HG03045 (cell line): Measurements from ENCODE around the gene TTLL10.
A peak's percentile ranks its signal among the peaks of the same experiment; 100 is the strongest.

ENCODE experiments used
- ATAC-seq: cut with Tn5 transposase; IDR thresholded peaks from one replicate; pipeline ENCODE4 v1.9.1; 2021; ENCODE audit warnings: mild to moderate bottlenecking, moderate library complexity; ENCODE audit not compliant: unreplicated experiment

The TTLL10 gene

DNA sequence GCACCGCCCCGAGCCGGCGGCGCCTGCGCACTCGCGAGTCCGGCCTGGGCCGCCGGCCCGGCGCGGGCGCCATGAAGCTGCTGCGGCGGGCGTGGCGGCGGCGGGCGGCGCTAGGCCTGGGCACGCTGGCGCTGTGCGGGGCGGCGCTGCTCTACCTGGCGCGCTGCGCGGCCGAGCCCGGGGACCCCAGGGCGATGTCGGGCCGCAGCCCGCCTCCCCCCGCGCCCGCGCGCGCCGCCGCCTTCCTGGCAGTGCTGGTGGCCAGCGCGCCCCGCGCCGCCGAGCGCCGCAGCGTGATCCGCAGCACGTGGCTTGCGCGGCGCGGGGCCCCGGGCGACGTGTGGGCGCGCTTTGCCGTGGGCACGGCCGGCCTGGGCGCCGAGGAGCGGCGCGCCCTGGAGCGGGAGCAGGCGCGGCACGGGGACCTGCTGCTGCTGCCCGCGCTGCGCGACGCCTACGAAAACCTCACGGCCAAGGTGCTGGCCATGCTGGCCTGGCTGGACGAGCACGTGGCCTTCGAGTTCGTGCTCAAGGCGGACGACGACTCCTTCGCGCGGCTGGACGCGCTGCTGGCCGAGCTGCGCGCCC is 58.6 kb downstream of the TTLL10 start, which contains the start of gene B3GALT6:
Gene B3GALT6 (plus strand): TSS at position 30 of the 588 bp plus-strand sequence. CDS start 42 bp downstream, at position 72.
- ATAC-seq, result peak; percentile 4

DNA sequence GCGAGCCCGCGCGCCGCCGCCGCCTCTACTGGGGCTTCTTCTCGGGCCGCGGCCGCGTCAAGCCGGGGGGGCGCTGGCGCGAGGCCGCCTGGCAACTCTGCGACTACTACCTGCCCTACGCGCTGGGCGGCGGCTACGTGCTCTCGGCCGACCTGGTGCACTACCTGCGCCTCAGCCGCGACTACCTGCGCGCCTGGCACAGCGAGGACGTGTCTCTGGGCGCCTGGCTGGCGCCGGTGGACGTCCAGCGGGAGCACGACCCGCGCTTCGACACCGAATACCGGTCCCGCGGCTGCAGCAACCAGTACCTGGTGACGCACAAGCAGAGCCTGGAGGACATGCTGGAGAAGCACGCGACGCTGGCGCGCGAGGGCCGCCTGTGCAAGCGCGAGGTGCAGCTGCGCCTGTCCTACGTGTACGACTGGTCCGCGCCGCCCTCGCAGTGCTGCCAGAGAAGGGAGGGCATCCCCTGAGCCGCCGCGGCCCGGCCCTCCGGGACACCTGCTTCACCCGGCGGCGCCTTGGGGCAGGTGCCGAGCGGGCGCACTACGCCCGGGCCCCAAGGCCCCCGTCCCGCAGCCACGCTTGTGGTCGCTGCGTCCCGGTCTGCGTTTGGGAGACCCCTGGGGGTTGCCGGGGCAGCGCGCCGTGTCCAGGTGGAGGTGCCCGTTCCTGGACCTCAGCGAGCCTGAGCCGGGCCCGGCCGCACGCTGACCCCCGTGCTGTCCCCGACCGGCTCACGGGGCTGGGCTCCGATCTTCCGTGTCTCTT is 59.3 kb downstream of the TTLL10 start:
- ATAC-seq, result no peak

DNA sequence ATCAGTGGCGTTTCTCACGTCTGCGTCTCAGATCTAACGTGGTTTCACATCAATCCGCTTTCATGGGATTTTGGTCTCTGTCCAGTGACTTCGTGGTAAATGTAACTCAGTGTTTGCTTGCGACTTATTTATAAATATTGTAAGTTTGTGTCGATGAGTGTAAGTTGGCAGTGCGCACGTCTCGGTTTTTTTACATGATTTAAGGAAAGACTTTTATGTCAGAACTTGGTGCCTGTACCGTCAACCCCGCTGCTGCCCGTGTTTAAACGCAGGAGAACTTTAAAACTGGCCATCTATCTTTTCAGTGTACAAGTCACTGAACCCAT is 59.9 kb downstream of the TTLL10 start:
- no peak for ATAC-seq

DNA sequence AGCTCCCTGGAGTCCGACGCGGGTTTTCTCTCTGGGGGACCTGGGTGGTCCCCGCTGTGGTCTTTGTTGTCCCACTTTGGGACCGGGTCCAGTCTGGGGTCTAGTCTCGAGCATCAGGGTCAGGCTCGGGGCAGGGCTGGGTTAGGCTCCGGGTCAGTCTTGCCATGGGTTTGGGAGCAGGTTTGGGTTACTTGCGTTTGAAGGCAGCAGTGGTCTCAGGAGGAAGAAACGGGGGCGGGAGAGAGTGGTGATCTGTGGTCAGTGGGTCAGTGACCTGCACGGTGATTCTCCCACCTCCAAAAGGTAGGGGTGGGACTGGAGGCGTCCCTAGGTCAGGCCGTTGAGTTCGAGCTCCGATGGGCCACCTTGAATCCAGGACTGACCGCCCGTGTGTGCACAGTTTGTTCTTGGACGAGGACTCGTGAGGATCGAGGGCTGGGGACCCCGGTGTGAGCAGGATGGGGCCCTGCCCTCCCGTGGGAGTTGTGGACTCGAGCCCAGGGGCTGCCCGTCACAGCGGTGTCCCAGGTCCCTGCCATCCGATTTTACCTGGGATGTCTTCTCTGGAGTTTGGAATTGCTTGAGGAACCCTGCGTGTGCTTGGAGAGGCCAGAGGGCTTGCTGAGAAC is 60.6 kb downstream of the TTLL10 start:
- ATAC-seq, result no peak

DNA sequence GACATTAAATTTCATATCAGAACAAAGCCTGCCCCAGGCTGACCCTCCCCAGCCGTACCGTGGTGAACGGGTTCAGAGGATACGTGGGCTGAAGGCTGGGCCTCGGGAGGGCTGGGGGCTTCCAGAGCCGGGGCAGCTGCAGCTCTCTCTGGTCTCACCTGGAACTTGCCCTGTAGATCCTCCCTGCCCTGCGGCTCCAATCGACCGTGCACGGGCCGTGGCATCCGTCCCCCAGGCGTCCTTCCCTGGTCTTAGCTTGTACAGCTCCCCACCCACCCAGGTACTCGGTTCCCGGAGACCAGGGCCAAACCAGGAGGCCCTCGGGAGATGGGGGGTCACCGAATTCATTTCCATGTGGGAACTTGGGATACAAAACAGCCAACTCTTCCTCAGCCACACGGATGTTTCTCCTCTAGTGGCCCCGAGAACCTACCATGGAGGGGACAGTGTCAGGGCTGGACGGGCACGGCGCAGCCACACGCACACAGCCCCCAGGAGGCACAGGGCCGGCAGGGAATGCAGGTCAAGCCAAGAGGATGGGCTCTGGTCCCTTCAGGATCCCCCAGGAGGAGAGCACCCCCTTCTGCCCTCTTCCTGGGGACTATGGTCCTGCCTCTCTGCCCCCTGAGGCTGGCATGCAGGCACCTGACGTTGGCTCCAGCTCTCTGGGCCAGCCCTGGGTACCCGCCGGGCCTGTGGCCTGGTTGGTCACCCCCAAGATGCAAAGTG is 61.5 kb downstream of the TTLL10 start:
- ATAC-seq, result no peak

DNA sequence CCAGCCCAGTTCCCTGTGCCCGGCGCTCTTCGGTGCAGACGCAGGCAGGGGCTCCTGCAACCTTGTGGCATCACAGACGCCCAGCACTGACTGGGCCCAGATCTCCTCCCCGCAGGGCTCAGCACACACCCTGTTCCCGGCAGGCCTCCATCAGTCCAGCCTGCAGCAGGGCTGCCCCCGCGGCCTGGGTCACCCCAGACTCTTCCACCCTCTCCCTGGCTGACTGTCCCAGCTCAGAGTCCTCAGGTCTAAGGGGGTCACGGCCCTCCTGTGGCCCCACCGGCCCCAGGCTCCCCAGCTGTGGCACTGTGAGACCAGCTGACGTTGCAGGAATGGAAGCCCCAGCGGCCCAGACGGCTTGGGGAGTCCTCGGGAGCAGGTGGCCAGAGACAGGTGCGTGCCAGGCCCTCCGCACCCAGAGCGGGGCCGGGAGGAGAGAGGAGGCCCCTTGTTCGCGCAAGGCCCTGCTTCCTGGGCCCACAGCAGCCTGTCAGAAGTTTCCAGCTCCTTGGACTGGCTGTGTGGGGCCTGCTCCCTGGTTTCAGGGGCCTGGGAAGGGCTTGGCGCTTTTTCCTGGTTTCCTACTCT is 62.6 kb downstream of the TTLL10 start:
- ATAC-seq, result no peak

DNA sequence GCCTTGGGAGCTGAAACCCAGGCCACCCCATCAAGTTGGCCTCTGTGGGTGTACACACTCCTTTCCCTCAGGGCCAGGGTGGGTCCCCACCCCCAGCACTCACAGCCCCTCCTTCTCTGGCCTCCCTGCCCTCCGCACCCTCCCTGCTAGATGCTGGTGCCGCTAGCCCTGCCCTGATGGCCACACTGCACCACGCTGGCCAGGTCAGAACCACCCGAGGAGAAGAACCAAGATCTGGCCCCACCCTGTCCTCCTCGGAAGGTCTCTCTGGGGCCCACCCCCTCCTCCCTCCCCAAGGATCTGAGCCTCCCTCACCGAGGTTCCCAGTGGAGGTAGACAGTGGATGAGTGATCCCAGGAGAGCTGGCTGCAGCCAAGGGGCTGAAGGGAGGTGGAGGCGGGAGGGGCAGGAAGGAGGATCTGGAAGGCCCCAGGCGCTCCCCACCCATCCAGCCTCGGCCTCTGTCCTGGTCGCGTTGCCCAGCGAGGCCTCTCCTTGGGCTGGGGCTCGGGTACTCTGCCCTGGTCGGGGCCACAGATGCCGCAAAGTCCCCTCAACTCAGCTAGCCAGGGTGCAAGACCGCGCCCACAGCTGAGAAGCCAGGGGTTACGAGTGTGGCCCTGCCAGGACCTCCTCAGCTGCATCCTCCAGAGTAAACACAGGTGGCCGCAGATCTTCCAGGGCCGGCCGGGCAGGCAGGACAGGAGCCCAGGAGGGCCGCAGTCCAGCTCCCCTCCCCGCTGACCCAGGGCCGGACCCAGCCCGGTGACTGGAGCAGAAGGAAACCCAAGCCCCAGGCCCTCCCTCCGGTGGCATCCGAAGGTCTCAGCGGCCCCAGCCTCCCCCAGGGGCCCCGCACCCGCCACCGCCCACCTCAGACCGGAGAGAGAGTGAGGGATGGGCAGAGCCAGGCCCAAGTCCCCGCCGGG is 63.5 kb downstream of the TTLL10 start:
- ATAC-seq, result no peak

DNA sequence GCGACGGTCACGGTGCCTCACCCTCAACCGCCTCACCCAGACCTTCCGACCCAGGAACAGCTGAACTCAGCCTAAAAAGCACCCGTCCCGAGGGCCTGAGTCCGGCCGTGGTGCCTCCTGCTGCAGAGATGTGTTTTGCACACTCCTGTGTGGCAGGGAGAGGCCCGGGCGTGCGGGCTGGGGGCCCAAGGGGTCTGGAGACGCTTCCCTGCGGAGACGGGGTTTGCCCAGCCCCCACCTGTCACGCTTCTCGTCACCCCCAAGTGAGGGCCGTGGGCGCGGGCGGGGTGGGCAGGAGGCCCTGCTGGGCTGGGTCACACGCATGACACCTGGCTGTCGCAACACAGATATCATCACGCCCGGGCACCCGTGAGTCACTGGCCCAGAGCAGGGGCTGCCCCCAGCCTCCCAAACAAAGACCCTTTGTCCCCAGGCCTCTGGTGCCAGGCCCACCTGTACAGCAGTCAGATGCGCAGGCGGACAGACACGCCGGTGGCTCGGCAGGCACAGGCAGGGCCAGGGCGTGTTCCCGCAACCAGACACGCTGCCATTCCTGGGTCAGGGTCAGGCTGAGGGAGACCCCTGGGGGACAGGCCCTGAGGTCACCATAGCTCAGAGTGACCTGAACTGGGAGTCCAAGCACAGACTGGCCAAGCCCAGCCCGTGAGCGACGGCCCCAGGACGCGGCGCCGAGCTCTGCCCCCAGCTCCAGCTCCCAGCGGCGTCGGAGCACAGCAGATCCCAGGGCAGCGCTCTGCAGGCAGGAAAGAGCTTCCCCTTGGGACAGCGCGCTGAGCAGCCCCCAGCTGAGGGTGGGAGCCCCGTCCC is 64.4 kb downstream of the TTLL10 start:
- no peak for ATAC-seq

DNA sequence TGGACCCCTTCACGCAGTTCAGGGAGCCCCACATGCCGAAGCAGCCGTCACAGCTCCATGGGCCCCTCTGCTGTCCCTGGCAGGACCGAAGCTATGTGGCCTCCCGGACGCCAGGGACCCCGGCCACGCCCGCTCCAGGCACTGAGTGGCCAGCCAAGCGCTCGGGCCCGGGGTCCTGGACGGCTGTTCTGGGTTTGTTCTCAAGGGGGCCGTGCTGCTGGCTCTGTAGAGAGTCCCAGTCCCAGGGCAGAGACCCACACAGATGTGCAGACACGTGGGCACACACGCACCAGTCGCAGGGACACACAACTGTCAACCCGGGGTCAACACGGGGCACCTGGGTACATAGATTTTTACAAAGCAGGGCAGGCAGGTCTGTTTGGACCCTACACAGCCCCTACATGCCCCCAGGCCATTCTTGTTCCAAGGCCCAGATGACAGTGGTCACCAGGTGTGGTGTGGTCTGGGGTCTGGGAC is 65.1 kb downstream of the TTLL10 start:
- no peak for ATAC-seq

DNA sequence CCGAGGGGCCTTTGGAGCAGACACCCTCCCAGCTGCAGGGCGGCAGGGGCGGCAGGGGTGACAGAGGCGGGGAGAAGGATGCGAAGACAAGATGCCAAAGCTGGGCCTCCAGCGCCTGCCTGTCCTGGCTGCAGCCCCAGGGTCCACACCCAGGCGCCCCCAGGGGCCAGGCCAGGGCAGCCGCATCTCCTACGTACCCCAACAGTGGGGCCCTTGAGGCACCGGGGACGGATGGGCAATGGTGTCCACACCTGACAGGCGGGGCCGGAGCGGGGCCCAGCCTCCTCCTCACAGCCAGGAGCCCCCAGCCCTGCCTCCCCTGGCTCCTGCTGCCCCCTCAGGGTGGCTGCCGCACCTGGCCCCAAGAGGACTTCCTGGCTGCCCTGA is 65.5 kb downstream of the TTLL10 start:
- ATAC-seq, result no peak

DNA sequence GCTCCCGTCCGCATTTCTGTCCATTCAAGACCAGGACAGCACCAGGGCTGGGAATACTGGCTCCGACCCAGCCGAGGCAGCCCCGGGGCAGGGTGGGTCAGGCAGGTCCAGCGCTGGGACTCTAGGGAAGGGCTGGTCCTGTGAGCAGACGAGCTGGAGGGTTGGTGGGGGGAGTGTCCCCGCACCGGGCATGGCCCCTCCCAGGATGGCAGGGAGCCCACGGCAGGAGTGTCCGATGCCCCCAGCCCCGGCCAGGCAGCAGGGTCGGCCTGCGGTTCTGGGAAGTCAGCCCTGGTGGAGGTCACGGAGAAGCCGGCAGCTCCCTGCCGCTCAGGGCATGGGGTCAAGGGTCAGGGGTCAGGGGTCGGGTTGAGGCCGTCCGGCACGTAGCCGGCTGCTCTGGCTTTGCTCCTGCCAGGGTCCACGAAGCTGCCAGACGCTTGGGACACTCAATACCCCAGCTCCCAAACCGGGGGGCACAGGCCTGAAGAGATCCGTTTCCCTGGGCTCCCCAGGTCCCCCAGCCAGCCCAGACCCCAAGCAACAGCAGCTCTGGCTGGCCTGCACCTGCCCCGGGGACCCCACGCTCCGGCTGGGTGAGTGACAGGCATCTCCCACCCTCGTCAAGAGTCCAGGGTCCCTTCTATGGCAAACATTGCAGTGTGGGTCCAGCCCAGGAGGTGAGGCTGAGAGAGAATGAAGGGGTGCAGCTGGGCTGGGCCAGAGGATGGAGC is 66.1 kb downstream of the TTLL10 start:
- no peak for ATAC-seq

DNA sequence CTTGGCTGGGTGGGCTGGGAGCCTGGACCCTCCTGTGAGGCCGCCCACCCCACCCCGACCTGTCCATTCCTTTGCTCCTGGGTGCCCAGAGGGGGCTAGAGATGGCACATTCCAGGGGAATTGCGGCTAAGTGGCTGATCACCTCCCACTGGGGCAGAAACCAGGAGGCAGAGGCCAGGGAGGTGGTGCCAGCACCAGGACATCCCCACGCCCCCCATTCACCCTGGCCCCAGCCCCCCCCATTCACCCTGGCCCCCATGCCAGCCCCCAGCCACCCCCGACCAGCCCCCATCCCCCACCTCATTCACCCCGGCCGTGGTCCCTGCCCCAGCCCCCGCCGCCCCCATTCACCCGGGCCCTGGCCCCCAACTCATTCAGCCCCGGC is 66.7 kb downstream of the TTLL10 start:
- no peak for ATAC-seq

DNA sequence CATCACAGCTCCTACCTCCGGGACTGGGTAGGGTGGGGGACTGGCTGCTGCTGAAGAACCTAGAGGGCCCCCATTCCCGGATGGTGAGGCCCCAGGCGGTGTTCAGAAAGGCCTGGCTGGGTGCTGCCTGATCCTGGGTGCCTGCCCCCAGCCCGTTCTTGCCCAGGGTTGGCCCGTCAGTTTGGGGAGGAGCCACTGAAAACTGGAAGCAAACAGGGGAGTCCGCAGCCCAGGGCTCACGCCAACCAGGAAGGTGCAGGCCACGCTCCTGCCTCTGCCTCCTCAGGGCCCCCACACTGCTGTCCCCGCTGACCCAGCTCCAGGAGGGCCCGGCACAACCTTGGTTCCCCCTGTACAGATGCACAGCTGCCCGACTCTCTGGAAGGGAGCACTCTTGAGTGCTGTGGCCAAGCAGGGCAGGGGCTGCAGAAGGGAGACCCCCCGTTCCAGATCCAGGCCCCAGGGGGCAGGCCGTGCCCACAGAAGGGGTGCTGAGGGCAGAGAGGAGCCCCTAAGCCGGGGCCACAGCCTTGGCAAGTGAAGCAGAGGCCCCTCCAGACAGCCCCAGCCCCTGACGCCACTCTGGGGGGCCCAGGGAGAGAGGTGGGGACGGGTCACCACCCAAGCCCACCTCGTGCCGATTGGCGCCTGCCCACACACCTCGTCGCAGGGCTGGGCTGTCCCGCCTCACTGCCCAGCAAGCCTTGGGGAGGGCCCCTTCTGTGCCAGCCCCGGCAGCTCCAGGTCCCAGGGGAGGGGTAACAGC is 67.3 kb downstream of the TTLL10 start:
- ATAC-seq, result no peak

DNA sequence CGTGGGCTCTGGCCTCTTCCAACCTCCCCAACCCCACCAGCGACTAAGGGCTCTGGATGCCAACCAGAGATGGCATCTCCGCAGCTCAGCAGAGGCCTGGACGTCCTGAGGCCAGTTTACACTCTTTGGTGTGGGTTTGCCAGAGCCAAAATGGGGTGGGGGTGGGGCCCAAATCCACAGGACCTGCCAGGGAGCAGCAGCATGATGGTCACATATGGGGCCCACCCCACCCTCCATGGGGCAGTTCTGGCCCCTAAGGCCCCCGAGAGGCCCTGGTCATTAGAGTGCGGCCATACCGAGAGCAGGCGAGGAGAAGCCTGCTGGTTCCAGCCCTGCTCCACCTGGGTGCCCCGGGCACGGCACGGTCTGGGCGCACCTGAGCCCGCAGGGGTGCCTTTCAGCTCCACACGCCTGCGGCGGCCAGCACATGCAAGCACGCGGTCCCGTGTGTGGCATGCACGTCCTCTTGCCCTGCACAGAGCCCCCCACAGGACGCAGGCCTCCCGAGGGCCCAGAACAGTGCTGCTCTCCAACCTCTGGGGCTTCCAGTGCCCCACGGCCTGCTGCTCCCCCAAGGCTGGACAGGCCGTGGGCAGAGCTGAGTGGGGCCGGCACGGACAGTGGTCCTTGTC is 68.0 kb downstream of the TTLL10 start:
- ATAC-seq, result no peak

DNA sequence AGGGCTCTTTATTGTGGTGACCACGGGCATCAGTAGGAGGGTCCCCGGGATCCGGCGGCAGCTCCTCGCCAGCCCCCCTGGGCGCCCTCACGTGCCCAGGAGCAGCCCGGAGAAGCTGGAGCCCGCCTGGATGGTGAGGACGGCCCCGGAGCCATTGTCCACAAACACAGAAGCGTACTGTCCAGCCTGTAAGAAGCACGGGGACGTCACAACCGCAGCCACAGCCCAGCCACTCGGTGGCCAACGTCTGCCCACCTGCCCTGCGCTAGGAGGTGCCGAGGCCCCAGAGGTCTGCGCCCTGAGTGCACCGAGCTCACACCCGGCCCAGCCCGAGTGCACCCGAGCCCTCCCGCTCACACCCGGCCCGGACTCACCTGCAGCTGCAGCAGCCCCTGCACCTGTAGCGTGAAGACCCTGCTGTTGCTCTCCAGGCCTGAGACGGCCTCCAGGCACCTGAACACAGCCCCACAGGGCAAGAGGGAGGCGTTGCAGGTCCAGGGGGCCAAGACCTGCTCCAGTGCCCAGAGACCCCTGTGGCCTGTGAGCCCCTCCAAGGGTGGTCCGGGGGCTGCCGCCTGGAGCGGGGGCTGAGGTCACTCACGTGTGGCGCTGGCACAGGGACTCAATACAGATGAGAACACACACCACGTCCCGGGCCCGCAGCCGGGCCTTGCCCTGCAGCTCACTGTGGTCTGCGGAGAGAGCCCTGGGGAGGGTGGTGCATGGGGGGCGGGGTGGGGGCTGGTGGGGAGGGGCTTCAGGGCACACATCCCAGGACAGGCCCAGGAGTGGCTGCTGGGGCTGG is 69.0 kb downstream of the TTLL10 start:
- no peak for ATAC-seq

DNA sequence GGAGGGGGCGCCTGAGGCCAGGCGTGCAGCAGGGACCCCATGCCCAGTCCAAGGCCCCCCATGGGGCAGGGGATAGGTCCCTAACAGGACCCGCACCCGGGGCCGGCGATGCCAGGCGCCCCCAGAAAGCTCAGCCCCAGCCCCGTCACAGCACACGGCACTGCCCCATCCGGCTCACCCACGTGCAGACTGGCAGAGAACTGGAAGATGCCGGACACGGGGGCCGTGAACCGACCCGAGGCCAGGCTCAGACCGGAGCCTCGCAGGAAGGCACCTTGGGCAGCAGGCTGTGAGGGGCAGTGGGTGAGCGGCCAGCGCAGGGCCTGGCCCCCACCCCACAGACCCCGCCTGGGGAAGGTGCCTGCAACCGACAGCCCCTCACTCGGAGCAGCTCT is 69.6 kb downstream of the TTLL10 start:
- no peak for ATAC-seq

DNA sequence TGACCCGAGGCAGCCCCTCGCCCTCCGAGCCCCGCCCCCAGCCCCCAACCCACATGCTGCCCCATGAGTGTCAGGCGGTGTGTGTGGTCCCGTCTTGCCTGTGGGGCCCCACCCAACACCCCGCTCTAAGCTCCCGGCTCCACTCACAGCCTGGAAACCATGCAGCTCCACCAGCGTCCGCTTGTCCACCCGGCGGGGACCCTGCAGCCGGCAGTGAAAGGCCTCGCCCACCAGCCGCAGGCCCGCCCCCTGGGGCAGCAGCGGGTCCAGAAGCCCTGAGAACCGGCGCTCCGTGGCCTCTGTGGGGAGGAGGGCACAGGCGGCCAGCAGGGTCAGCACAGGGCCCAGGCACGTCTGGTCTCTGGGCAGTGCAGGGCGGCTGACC is 70.1 kb downstream of the TTLL10 start:
- no peak for ATAC-seq
